SU-DHL-6 (cell line): Measurements from ENCODE around the gene MOB3B.

Source experiments
- H2AFZ ChIP-seq: fragments of 200-600 bp; sonication (generic); 2 replicates; pipeline ENCODE4 v1.6.1; 2014; ENCODE audit warnings: low read depth, mild to moderate bottlenecking, moderate library complexity, mixed read lengths, antibody characterized with exemption, low read length; ENCODE audit not compliant: severe bottlenecking
- H3F3A ChIP-seq: fragments of 200-600 bp; shearing (Covaris generic); 2 replicates; pipeline ENCODE4 v1.6.0; 2016; ENCODE audit warnings: antibody characterized with exemption, mild to moderate bottlenecking; ENCODE audit not compliant: insufficient read depth
- H3K27ac ChIP-seq: fragments of 200-600 bp; sonication (generic); 2 replicates; pipeline ENCODE4 v1.5.1; 2016; ENCODE audit warnings: low read depth, mild to moderate bottlenecking, low read length, moderate library complexity, mixed read lengths
- H3K27me3 ChIP-seq: fragments of 200-600 bp; sonication (generic), shearing (Covaris generic); 2 replicates; pipeline ENCODE4 v1.6.0; 2014; ENCODE audit warnings: mild to moderate bottlenecking, low read length
- H3K36me3 ChIP-seq: fragments of 200-600 bp; sonication (generic); 2 replicates; pipeline ENCODE4 v1.6.1; 2014; ENCODE audit warnings: mild to moderate bottlenecking, low read length, mixed read lengths
- H3K4me2 ChIP-seq: fragments of 300-600, 200-600 bp; shearing (Covaris generic), sonication (generic); 2 replicates; pipeline ENCODE4 v1.6.0; 2014; ENCODE audit warnings: low read length, low read depth, mild to moderate bottlenecking; ENCODE audit not compliant: poor library complexity, severe bottlenecking
- H3K4me3 ChIP-seq: fragments of 200-600 bp; sonication (generic); 2 replicates; pipeline ENCODE4 v1.5.1; 2014; ENCODE audit warnings: antibody characterized with exemption, low read length, mild to moderate bottlenecking, mixed read lengths; ENCODE audit not compliant: insufficient read depth, poor library complexity, severe bottlenecking
- H3K79me2 ChIP-seq: fragments of 200-600 bp; sonication (generic); 2 replicates; pipeline ENCODE4 v1.6.1; 2014; ENCODE audit warnings: mild to moderate bottlenecking, low read length, moderate library complexity; ENCODE audit not compliant: insufficient read depth
- H3K9ac ChIP-seq: fragments of 200-600 bp; sonication (generic); 2 replicates; pipeline ENCODE4 v1.7.0; 2014; ENCODE audit warnings: mild to moderate bottlenecking, low read length
- H3K9me2 ChIP-seq: fragments of 200-600 bp; sonication (generic); replicated peaks from 2 replicates; pipeline ENCODE4 v1.6.1; 2014; ENCODE audit warnings: low read length; ENCODE audit not compliant: insufficient read depth
- H3K9me3 ChIP-seq: fragments of 200-600 bp; sonication (generic); 2 replicates; pipeline ENCODE4 v1.6.1; 2014; ENCODE audit warnings: low read length, mixed read lengths; ENCODE audit not compliant: insufficient read depth
- H4K20me1 ChIP-seq: fragments of 200-600 bp; sonication (generic); 2 replicates; pipeline ENCODE4 v1.6.1; 2014; ENCODE audit warnings: low read depth, mild to moderate bottlenecking, antibody characterized with exemption, low read length, moderate library complexity, mixed read lengths
- EZH2phosphoT487 ChIP-seq: fragments of 200-600 bp; sonication (generic), shearing (Covaris generic); conservative IDR thresholded peaks from 2 replicates; pipeline ENCODE4 v1.6.1; 2018; ENCODE audit warnings: mild to moderate bottlenecking, antibody characterized with exemption, low read length, moderate library complexity, mixed read lengths
- TF ChIP-seq, protein P1 (sequence below): fragments of 200-600 bp; sonication (generic); IDR thresholded peaks from one replicate; pipeline ENCODE4 v1.5.1; 2017; ENCODE audit warnings: antibody characterized with exemption, mild to moderate bottlenecking, low read length, moderate library complexity; ENCODE audit not compliant: insufficient read depth, poor library complexity, severe bottlenecking

MOB3B gene

DNA sequence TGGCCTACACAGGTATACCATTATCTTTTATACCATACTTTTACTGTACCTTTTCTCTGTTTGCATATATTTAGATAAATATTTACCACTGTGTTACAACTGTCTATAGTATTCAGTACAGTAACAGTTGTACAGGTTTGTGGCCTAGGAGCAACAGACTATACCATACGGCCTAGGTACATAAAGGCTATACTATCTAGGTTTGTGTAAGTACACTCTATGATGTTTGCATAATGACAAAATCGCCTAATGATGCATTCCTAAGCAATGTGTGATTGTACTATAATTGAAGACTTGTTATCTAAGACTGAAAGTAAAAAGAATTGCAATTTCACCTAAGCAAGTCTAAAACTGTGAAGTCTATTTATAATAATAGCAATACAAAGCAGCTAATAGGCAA lies 39.8 kb upstream of the MOB3B start:
- no peaks in the 10 kb centered on the region for H3K79me2 ChIP-seq
- H3K9me2 ChIP-seq = no peaks in the 10 kb centered on the region
- peaks cover 12% of the 10 kb centered on the region; the same call in 1 of the 2 replicates for H3K36me3 ChIP-seq
- no peaks in the 10 kb centered on the region for H3K27me3 ChIP-seq
- TF ChIP-seq EZH2phosphoT487 = no peak
- TF ChIP-seq, protein P1, sequence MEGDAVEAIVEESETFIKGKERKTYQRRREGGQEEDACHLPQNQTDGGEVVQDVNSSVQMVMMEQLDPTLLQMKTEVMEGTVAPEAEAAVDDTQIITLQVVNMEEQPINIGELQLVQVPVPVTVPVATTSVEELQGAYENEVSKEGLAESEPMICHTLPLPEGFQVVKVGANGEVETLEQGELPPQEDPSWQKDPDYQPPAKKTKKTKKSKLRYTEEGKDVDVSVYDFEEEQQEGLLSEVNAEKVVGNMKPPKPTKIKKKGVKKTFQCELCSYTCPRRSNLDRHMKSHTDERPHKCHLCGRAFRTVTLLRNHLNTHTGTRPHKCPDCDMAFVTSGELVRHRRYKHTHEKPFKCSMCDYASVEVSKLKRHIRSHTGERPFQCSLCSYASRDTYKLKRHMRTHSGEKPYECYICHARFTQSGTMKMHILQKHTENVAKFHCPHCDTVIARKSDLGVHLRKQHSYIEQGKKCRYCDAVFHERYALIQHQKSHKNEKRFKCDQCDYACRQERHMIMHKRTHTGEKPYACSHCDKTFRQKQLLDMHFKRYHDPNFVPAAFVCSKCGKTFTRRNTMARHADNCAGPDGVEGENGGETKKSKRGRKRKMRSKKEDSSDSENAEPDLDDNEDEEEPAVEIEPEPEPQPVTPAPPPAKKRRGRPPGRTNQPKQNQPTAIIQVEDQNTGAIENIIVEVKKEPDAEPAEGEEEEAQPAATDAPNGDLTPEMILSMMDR = no peak
- no peak overlapping the region for H3K4me3 ChIP-seq
- no peaks in the 10 kb centered on the region for H4K20me1 ChIP-seq
- no peaks in the 10 kb centered on the region for H3F3A ChIP-seq
- H3K9me3 ChIP-seq = peaks cover under 1% of the 10 kb centered on the region; the same call in 1 of the 2 replicates
- no peak overlapping the region for H3K27ac ChIP-seq
- H3K4me2 ChIP-seq = no peak overlapping the region
- no peak overlapping the region for H3K9ac ChIP-seq
- no peak overlapping the region for H2AFZ ChIP-seq

DNA sequence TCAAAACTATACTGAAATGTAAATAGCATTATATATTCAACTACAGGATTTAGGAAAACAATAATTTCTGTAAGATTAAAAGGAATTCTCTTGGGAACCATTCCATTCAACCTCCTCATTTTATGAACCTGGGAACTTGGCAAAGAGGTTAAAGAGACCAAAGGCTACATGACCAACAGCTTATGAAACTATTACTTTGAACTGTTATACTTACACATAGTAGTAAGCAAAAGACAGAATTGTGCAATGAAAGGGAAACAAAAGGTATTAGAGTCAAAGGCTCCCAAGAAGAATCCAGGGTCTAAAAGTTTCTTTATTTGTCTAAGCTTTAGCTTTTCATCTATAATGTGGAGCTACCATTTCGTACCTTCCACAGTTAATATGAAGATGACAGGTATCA lies 36.5 kb upstream of the MOB3B start:
- Histone ChIP-seq H3K4me2 (no peak overlapping the region), H4K20me1 (no peaks in the 10 kb centered on the region), H3K9me2 (no peaks in the 10 kb centered on the region), H3K9ac (no peak overlapping the region), H3F3A (no peaks in the 10 kb centered on the region), H2AFZ (no peak overlapping the region), H3K9me3 (no peaks in the 10 kb centered on the region), H3K27me3 (no peaks in the 10 kb centered on the region), H3K27ac (no peak overlapping the region), H3K4me3 (no peak overlapping the region), H3K36me3 (peaks cover 14% of the 10 kb centered on the region; the same call in 1 of the 2 replicates), H3K79me2 (no peaks in the 10 kb centered on the region)
- no peak for TF ChIP-seq EZH2phosphoT487
- TF ChIP-seq, protein P1 = no peak

DNA sequence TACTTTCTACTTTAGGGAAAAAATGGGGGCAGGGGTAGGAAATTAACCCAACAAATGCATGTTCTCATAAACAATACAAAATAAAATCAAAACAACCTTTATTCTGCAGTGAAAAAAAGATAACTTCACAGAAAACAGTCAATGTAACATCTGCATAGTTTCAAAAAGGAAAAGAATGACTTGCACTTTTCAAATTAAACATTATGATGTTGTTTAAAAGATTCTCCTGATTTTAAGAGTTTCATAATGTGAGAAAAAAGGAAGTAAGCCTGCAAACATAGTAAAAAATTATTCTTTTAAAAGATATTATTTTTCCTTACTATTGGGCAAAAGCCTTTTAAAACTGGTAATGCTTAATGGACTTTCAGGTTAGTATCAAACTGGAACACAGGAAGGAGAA lies 36.1 kb upstream of the MOB3B start:
- Histone ChIP-seq H4K20me1 (no peaks in the 10 kb centered on the region), H3K9me3 (no peaks in the 10 kb centered on the region), H3K27me3 (no peaks in the 10 kb centered on the region), H3K36me3 (peaks cover 19% of the 10 kb centered on the region; the same call in 1 of the 2 replicates), H3K9me2 (no peaks in the 10 kb centered on the region), H3K79me2 (no peaks in the 10 kb centered on the region), H2AFZ (no peak overlapping the region), H3K4me2 (no peak overlapping the region), H3K27ac (no peak overlapping the region), H3K9ac (no peak overlapping the region), H3F3A (no peaks in the 10 kb centered on the region), H3K4me3 (no peak overlapping the region)
- TF ChIP-seq, protein P1 = no peak
- TF ChIP-seq EZH2phosphoT487 = no peak
